Measurements from ENCODE around the gene DCAF7.

The DCAF7 gene

GRCh38 chr17:63525190-63525946 lies 24.9 kb upstream of the DCAF7 start:
- DNase-seq, result no peak

- DNase-seq, result no peak
Measured at GRCh38 chr17:63526861-63527260, 23.4 kb upstream of the DCAF7 start.

- DNase-seq, result no peak
Measured at GRCh38 chr17:63528183-63528582, 22.1 kb upstream of the DCAF7 start.

GRCh38 chr17:63529711-63530556 lies 20.3 kb upstream of the DCAF7 start:
- DNase-seq, result no peak

GRCh38 chr17:63530557-63531021 lies 19.7 kb upstream of the DCAF7 start:
- DNase-seq, result no peak

GRCh38 chr17:63531022-63531965 lies 19.0 kb upstream of the DCAF7 start:
- no peak for DNase-seq

- DNase-seq, result no peak
Measured at GRCh38 chr17:63533433-63534077, 16.7 kb upstream of the DCAF7 start.

GRCh38 chr17:63534078-63534570 lies 16.2 kb upstream of the DCAF7 start:
- DNase-seq, result no peak

GRCh38 chr17:63534816-63535455 lies 15.3 kb upstream of the DCAF7 start:
- DNase-seq, result no peak

- DNase-seq, result no peak
Measured at GRCh38 chr17:63535640-63536039, 14.6 kb upstream of the DCAF7 start.

- DNase-seq, result no peak
Measured at GRCh38 chr17:63537001-63537400, 13.3 kb upstream of the DCAF7 start.

GRCh38 chr17:63537991-63538692 lies 12.1 kb upstream of the DCAF7 start:
- DNase-seq, result no peak

GRCh38 chr17:63538693-63539595 lies 11.3 kb upstream of the DCAF7 start:
- no peak for DNase-seq

- DNase-seq, result no peak
Measured at GRCh38 chr17:63540590-63540989, 9.7 kb upstream of the DCAF7 start.

GRCh38 chr17:63542218-63542545 lies 8.1 kb upstream of the DCAF7 start:
- no peak for DNase-seq

- DNase-seq, result no peak
Measured at GRCh38 chr17:63542942-63543821, 7.1 kb upstream of the DCAF7 start.

GRCh38 chr17:63543822-63544420 lies 6.4 kb upstream of the DCAF7 start:
- DNase-seq, result no peak

- DNase-seq, result no peak
Measured at GRCh38 chr17:63544467-63545301, 5.6 kb upstream of the DCAF7 start.

All from NCI-H1694 treated with DMSO at 0.1 percent for 48 hours (cell line).